ENCODE measurements around the gene CD99.

DNA sequence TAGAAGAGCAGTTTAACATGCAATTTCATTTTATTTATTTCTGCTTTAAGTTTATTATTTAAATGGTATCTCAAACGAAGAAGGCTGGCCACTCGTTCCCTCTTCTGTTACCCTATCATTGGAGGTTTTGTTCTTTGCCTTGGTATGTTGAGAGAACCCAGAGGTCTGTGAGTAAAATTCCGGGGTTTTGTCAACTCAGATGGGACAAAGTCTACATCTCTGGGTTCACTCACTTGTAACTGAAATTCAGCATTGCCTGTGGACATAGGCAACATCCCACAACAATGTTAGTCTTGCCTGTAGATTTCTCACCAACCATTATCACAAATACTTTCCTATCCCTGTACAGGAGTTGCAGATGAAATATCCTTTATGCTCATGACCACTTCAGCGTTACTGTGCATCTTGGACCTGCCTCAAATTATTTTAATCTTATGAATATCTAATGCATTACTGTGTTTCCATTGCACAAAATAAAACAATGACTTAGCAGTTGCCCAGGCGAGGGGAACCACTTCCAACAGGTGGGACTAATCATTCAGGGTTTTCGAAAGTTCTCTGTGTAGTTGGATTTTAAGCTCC, 33.5 kb upstream of the CD99 start:
- TF ChIP-seq ZC3H11A (IDR thresholded peaks at IDR 0.05; ENCODE audit: low read depth, low read length) (no peak), JUNB (CRISPR knock-in tag; conservative IDR thresholded peaks at IDR 0.05) (no peak), POLR2A (conservative IDR thresholded peaks at IDR 0.05) (no peak)
- TF ChIP-seq, protein P1, sequence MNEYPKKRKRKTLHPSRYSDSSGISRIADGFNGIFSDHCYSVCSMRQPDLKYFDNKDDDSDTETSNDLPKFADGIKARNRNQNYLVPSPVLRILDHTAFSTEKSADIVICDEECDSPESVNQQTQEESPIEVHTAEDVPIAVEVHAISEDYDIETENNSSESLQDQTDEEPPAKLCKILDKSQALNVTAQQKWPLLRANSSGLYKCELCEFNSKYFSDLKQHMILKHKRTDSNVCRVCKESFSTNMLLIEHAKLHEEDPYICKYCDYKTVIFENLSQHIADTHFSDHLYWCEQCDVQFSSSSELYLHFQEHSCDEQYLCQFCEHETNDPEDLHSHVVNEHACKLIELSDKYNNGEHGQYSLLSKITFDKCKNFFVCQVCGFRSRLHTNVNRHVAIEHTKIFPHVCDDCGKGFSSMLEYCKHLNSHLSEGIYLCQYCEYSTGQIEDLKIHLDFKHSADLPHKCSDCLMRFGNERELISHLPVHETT (CRISPR knock-in tag; conservative IDR thresholded peaks at IDR 0.05 in 1 of 2, IDR thresholded peaks at IDR 0.05 in 1 of 2), result no peak
- TF ChIP-seq, protein P2, sequence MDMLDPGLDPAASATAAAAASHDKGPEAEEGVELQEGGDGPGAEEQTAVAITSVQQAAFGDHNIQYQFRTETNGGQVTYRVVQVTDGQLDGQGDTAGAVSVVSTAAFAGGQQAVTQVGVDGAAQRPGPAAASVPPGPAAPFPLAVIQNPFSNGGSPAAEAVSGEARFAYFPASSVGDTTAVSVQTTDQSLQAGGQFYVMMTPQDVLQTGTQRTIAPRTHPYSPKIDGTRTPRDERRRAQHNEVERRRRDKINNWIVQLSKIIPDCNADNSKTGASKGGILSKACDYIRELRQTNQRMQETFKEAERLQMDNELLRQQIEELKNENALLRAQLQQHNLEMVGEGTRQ (CRISPR knock-in tag; IDR thresholded peaks at IDR 0.05), result no peak
